ENCODE measurements around the gene ENAM.

The ENAM gene
- 0 reads per million in 2 experiments for total RNA-seq

DNA sequence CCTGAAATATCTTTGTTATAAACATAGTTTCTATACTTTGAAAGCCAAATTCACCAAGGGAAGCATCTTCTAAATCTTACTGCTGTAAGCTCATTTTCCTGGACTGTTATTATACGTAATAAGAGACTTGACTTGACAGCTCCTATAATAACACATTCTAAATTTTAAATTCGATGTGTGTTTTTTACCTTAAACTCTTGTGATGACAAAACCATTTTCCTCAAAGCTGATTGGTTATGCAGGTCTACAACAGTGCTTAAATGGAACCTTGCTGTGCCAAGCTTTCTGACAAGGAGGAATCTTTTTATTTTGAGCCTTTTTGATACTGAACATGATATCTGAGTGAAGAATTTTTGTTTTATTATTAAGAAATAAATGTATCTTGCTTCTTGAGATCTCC lies at the start of gene ENAM:
ENAM (plus strand) TSS at position 301 of the 400 bp plus-strand sequence. CDS start 757 bp downstream, outside the sequence.
- no peak for DNase-seq (ENCODE audit: low read depth)

GRCh38 chr4:70581980-70582379 lies 46.6 kb upstream of the ENAM start:
- DNase-seq (ENCODE audit: low read depth), result no peak

GRCh38 chr4:70583952-70584834 lies 44.4 kb upstream of the ENAM start:
- DNase-seq (ENCODE audit: low read depth), result no peak

GRCh38 chr4:70586841-70587240 lies 41.7 kb upstream of the ENAM start:
- no peak for DNase-seq (ENCODE audit: low read depth)

DNA sequence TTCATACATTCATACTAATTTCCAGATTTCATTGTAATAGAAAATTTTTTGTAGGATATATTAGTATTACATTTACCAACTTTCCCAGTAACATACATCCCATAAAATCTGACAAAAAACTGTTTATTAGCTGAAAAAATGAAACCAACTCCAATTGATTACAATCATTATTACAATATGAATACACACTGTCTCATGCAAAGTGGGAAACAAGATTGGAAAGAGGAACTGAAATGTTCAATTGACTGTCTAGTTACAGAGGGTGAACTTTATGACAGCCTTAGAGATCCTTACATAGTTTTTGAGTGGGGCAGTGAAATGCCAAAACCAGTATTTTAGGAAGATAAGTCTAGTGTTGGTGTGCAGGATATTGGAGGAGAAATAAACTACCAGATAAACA lies 38.8 kb upstream of the ENAM start:
- no peak for DNase-seq (ENCODE audit: low read depth)

- DNase-seq (ENCODE audit: low read depth), result no peak
These were observed 36.5 kb upstream of the ENAM start, which contains the start of gene AMBN for GRCh38 chr4:70591955-70592582. Gene AMBN, plus strand, starts transcription at chr4:70592256. Its CDS starts 103 bp downstream, at chr4:70592359.

DNA sequence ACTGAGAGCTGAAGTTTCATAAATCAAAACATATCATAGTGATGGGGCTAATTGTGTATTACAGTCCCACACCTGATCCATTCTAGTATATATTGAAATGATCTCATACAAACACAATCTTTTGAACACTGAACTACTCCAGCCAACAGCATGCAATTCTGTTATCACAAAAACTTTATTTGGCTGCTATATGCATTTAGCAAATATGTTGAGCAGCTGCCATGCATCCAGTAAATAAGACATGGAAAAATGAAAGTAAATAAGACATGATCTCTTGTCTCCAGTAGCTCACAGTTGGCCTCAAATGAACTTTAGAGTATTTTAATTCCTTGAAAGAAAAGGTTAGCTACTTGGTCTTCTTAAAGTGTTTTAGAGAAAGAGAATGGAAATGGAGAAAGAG lies 34.3 kb upstream of the ENAM start:
- DNase-seq (ENCODE audit: low read depth), result no peak

GRCh38 chr4:70600305-70600704 lies 28.2 kb upstream of the ENAM start:
- DNase-seq (ENCODE audit: low read depth), result no peak

- DNase-seq (ENCODE audit: low read depth), result no peak
These were observed 27.6 kb upstream of the ENAM start for GRCh38 chr4:70600977-70601376.

- DNase-seq (ENCODE audit: low read depth), result peak; percentile 53
These were observed 27.0 kb upstream of the ENAM start for GRCh38 chr4:70601422-70602039.

- no peak for DNase-seq (ENCODE audit: low read depth)
These were observed 24.7 kb upstream of the ENAM start for GRCh38 chr4:70603856-70604255.

DNA sequence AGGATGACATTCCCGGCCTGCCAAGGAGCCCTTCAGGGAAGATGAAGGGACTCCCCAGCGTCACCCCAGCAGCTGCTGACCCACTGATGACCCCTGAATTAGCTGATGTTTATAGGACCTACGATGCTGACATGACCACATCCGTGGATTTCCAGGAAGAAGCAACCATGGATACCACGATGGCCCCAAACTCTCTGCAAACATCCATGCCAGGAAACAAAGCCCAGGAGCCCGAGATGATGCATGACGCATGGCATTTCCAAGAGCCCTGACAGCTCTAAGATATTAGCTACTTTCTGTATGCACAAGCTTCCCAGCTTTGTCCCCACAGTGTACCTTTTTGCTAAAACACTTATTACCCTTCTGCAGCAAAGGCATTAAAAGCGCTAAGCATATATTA lies 22.1 kb upstream of the ENAM start:
- no peak for DNase-seq (ENCODE audit: low read depth)

DNA sequence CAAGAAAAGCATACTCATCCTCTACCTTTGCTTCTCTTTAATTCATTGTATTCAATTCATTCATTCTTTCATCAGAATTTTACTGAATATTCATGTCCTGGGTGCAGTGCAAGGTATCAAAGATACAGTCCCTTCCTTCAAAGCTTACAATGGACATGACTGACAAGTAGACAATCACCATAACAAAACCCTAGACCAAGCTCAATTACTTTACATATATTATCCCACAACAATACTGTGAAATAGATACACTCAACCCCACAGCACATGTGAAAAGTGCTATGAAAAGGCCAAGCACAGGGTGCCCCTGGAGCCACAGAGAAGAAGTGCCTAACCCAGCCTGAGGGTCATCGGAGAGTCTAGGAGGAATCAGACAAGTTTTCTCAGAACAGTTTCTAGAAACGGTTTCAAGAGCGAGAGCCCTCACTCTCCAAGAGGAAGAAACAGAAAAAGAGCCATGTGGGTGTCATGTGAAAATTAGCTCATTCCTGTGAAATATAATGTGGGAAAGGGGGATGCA lies 21.1 kb upstream of the ENAM start:
- no peak for DNase-seq (ENCODE audit: low read depth)

DNA sequence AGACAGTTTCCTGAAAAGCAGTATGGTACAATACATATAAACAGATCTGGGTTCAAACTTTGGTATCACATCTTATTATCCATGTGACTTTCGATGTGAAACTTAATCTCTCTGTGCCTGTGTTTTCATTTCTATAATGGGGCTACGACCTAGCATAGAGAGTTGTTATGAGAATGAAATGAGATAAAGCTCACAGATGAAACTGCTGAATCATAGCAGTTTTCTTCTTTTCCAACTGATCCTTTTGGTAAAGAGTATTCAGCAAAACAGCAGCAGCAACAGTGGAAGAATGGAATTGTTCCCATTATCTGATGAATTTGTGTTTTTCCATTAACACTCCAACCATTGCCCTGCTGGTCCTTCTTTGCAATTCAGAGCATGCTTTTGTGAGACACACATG lies 20.2 kb upstream of the ENAM start:
- DNase-seq (ENCODE audit: low read depth), result no peak

- no peak for DNase-seq (ENCODE audit: low read depth)
These were observed 15.0 kb upstream of the ENAM start for GRCh38 chr4:70613306-70614183.

DNA sequence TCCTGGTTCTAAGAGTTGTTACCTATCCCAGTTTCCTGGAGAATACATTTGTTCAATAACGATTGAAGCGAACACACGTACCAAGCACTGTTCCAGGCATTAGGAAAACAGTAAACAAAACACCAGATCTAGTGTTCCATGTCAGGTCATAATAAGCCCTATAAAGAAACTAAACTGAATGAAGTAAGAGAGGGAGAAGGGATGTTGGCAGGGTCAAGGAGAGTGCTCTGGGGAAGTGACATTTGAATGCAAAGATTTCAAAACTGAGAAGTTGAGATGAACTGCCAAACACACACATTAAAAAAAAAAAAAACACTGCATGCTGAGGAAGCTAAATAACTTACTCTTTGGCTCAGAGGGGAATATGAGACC lies 14.4 kb upstream of the ENAM start:
- no peak for DNase-seq (ENCODE audit: low read depth)

- no peak for DNase-seq (ENCODE audit: low read depth)
These were observed 9.3 kb upstream of the ENAM start for GRCh38 chr4:70619288-70619687.

- DNase-seq (ENCODE audit: low read depth), result no peak
These were observed 8.8 kb upstream of the ENAM start for GRCh38 chr4:70619778-70620177.

- DNase-seq (ENCODE audit: low read depth), result no peak
These were observed 5.2 kb upstream of the ENAM start for GRCh38 chr4:70623323-70623722.

DNA sequence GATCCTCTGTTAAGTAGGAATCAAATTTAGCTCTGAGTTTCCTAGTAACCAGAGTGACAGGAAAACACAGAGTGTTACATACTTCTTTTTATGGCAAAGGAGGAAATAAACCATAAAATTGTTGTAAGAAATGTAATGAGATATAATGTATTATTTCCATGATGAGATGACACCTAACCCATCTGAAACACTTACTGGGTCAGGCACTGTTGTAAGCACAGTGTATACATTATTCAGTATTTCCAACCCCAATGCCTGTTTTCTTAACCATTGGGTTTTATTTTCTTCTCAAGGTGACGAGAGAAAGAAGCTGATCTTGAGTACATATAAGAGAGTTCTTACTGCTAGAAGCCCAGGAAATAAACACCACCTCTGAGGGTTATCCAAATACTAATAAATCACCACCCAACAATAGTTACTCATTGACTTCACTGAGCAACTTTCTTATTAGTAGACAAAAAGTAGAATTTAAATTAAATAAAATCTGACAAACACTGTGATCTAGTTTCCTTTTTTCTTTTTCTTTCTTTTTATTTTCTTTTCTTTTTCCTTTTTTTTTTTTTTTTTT lies 4.2 kb upstream of the ENAM start:
- DNase-seq (ENCODE audit: low read depth), result no peak

DNA sequence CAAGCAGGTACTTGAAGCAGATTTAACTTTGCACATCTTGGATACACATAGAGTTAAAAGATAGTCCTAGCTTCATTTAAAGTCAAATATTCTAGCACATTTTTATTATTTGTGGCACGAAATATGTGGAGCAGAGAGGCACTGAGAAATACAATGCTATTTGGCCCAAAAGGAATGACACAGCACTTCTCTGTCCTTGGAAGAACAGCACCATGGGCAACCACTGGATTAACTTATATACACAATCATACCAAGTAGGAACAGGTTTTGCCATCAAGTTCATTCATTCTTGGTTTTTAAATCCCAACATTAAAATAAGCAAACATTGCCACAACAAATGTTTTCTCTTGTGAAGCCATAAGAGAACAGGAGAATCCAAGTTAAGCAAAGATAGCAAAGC lies 924 bp upstream of the ENAM start:
- no peak for DNase-seq (ENCODE audit: low read depth)

All from T follicular helper cell (primary cell).